Measurements from ENCODE around the gene RPN2.

The RPN2 gene

GRCh38 chr20:37229357-37229756 is 50.2 kb downstream of the RPN2 start:
- H3K36me3 ChIP-seq (ENCODE audit: insufficient read depth, low read length): peaks cover 100% of the 10 kb centered on the region
- DNase-seq (ENCODE audit: low read depth, low spot score): no peak
- no peak overlapping the region for H3K4me3 ChIP-seq
- H3K9me3 ChIP-seq (ENCODE audit: low read depth, low read length): no peaks in the 10 kb centered on the region
- H3K9ac ChIP-seq (ENCODE audit: insufficient read length): no peak overlapping the region
- TF ChIP-seq FOXP2 (optimal IDR thresholded peaks at IDR 0.05; ENCODE audit: control extremely low read depth, extremely low read length, insufficient read depth): no peak
- TF ChIP-seq EZH2 (IDR thresholded peaks at IDR 0.05): no peak
- no peak for TF ChIP-seq POLR2AphosphoS5 (IDR thresholded peaks at IDR 0.05; ENCODE audit: borderline replicate concordance, low read depth, low read length)
- no peak overlapping the region for H3K27ac ChIP-seq

GRCh38 chr20:37230200-37230599 is 51.1 kb downstream of the RPN2 start:
- no peak for DNase-seq (ENCODE audit: low read depth, low spot score)
- H3K36me3 ChIP-seq (ENCODE audit: insufficient read depth, low read length): peaks cover 100% of the 10 kb centered on the region

GRCh38 chr20:37231947-37232630 is 53.0 kb downstream of the RPN2 start:
- H3K4me3 ChIP-seq: no peak overlapping the region
- no peak for TF ChIP-seq FOXP2 (optimal IDR thresholded peaks at IDR 0.05; ENCODE audit: control extremely low read depth, extremely low read length, insufficient read depth)
- TF ChIP-seq POLR2AphosphoS5 (IDR thresholded peaks at IDR 0.05; ENCODE audit: borderline replicate concordance, low read depth, low read length): no peak
- no peak for TF ChIP-seq EZH2 (IDR thresholded peaks at IDR 0.05)
- H3K9ac ChIP-seq (ENCODE audit: insufficient read length): no peak overlapping the region
- H3K36me3 ChIP-seq (ENCODE audit: insufficient read depth, low read length): peaks cover 97% of the 10 kb centered on the region
- DNase-seq (ENCODE audit: low read depth, low spot score): no peak
- no peak overlapping the region for H3K27ac ChIP-seq
- no peaks in the 10 kb centered on the region for H3K9me3 ChIP-seq (ENCODE audit: low read depth, low read length)

More at GRCh38 chr20:37230200-37230599, 51.1 kb downstream of the RPN2 start:
- Histone ChIP-seq H3K9ac (ENCODE audit: insufficient read length) (no peak overlapping the region), H3K9me3 (ENCODE audit: low read depth, low read length) (no peaks in the 10 kb centered on the region), H3K4me3 (no peak overlapping the region), H3K27ac (no peak overlapping the region)
- TF ChIP-seq EZH2 (IDR thresholded peaks at IDR 0.05): no peak

GRCh38 chr20:37233548-37234253 is 54.6 kb downstream of the RPN2 start:
- H3K27ac ChIP-seq: no peak overlapping the region
- no peak for DNase-seq (ENCODE audit: low read depth, low spot score)
- peaks cover 94% of the 10 kb centered on the region for H3K36me3 ChIP-seq (ENCODE audit: insufficient read depth, low read length)
- no peak overlapping the region for H3K4me3 ChIP-seq
- TF ChIP-seq EZH2 (IDR thresholded peaks at IDR 0.05) (no peak), POLR2AphosphoS5 (IDR thresholded peaks at IDR 0.05; ENCODE audit: borderline replicate concordance, low read depth, low read length) (no peak), FOXP2 (optimal IDR thresholded peaks at IDR 0.05; ENCODE audit: control extremely low read depth, extremely low read length, insufficient read depth) (no peak)
- no peaks in the 10 kb centered on the region for H3K9me3 ChIP-seq (ENCODE audit: low read depth, low read length)
- no peak overlapping the region for H3K9ac ChIP-seq (ENCODE audit: insufficient read length)

GRCh38 chr20:37234254-37234581 is 55.1 kb downstream of the RPN2 start:
- Histone ChIP-seq H3K9me3 (ENCODE audit: low read depth, low read length) (no peaks in the 10 kb centered on the region), H3K36me3 (ENCODE audit: insufficient read depth, low read length) (peaks cover 94% of the 10 kb centered on the region), H3K4me3 (no peak overlapping the region), H3K27ac (no peak overlapping the region), H3K9ac (ENCODE audit: insufficient read length) (no peak overlapping the region)
- no peak for DNase-seq (ENCODE audit: low read depth, low spot score)
- TF ChIP-seq FOXP2 (optimal IDR thresholded peaks at IDR 0.05; ENCODE audit: control extremely low read depth, extremely low read length, insufficient read depth) (no peak), EZH2 (IDR thresholded peaks at IDR 0.05) (no peak), POLR2AphosphoS5 (IDR thresholded peaks at IDR 0.05; ENCODE audit: borderline replicate concordance, low read depth, low read length) (no peak)

GRCh38 chr20:37235065-37235464 is 55.9 kb downstream of the RPN2 start:
- no peak for DNase-seq (ENCODE audit: low read depth, low spot score)
- no peak for TF ChIP-seq POLR2AphosphoS5 (IDR thresholded peaks at IDR 0.05; ENCODE audit: borderline replicate concordance, low read depth, low read length)
- TF ChIP-seq FOXP2 (optimal IDR thresholded peaks at IDR 0.05; ENCODE audit: control extremely low read depth, extremely low read length, insufficient read depth): no peak
- no peak for TF ChIP-seq EZH2 (IDR thresholded peaks at IDR 0.05)
- no peaks in the 10 kb centered on the region for H3K9me3 ChIP-seq (ENCODE audit: low read depth, low read length)
- no peak overlapping the region for H3K27ac ChIP-seq
- no peak overlapping the region for H3K4me3 ChIP-seq
- peaks cover 94% of the 10 kb centered on the region for H3K36me3 ChIP-seq (ENCODE audit: insufficient read depth, low read length)
- H3K9ac ChIP-seq (ENCODE audit: insufficient read length): no peak overlapping the region

- no peak overlapping the region for H3K9ac ChIP-seq (ENCODE audit: insufficient read length)
- H3K9me3 ChIP-seq (ENCODE audit: low read depth, low read length): no peaks in the 10 kb centered on the region
- DNase-seq (ENCODE audit: low read depth, low spot score): no peak
- no peak overlapping the region for H3K4me3 ChIP-seq
- H3K27ac ChIP-seq: no peak overlapping the region
- peaks cover 94% of the 10 kb centered on the region for H3K36me3 ChIP-seq (ENCODE audit: insufficient read depth, low read length)
- no peak for TF ChIP-seq POLR2AphosphoS5 (IDR thresholded peaks at IDR 0.05; ENCODE audit: borderline replicate concordance, low read depth, low read length)
- TF ChIP-seq FOXP2 (optimal IDR thresholded peaks at IDR 0.05; ENCODE audit: control extremely low read depth, extremely low read length, insufficient read depth): no peak
- TF ChIP-seq EZH2 (IDR thresholded peaks at IDR 0.05): no peak
Measured at GRCh38 chr20:37236462-37236861, 57.3 kb downstream of the RPN2 start.

- H3K27ac ChIP-seq: no peak overlapping the region
- DNase-seq (ENCODE audit: low read depth, low spot score): no peak
- TF ChIP-seq POLR2AphosphoS5 (IDR thresholded peaks at IDR 0.05; ENCODE audit: borderline replicate concordance, low read depth, low read length): no peak
- TF ChIP-seq EZH2 (IDR thresholded peaks at IDR 0.05): no peak
- TF ChIP-seq FOXP2 (optimal IDR thresholded peaks at IDR 0.05; ENCODE audit: control extremely low read depth, extremely low read length, insufficient read depth): no peak
- peaks cover 94% of the 10 kb centered on the region for H3K36me3 ChIP-seq (ENCODE audit: insufficient read depth, low read length)
- no peaks in the 10 kb centered on the region for H3K9me3 ChIP-seq (ENCODE audit: low read depth, low read length)
- H3K4me3 ChIP-seq: no peak overlapping the region
- H3K9ac ChIP-seq (ENCODE audit: insufficient read length): no peak overlapping the region
Measured at GRCh38 chr20:37237656-37238055, 58.5 kb downstream of the RPN2 start.

Measured in SK-N-MC (cell line).